ENCODE measurements around the gene MMP24OS.

Gene MMP24OS

DNA sequence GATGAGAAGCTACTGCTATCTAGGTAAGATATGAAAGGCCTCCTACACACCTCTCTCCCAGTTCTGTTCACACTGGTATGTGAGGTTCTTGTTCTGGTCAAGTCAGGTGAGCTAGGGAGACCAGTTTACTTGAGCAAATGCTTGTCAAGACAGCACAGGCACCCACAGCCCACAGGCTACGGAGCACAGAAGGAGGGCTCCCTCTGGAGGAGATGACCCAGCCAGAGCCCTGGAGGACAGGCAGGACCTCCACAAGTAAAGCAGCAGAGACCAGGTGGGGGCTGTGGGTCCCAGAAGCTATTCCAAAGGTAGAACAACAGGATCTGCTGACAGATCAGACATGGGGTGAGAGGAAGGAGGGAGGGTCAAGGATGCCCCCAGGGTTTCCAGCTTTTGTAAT is 13.2 kb downstream of the MMP24OS start:
- TF ChIP-seq, protein P1, sequence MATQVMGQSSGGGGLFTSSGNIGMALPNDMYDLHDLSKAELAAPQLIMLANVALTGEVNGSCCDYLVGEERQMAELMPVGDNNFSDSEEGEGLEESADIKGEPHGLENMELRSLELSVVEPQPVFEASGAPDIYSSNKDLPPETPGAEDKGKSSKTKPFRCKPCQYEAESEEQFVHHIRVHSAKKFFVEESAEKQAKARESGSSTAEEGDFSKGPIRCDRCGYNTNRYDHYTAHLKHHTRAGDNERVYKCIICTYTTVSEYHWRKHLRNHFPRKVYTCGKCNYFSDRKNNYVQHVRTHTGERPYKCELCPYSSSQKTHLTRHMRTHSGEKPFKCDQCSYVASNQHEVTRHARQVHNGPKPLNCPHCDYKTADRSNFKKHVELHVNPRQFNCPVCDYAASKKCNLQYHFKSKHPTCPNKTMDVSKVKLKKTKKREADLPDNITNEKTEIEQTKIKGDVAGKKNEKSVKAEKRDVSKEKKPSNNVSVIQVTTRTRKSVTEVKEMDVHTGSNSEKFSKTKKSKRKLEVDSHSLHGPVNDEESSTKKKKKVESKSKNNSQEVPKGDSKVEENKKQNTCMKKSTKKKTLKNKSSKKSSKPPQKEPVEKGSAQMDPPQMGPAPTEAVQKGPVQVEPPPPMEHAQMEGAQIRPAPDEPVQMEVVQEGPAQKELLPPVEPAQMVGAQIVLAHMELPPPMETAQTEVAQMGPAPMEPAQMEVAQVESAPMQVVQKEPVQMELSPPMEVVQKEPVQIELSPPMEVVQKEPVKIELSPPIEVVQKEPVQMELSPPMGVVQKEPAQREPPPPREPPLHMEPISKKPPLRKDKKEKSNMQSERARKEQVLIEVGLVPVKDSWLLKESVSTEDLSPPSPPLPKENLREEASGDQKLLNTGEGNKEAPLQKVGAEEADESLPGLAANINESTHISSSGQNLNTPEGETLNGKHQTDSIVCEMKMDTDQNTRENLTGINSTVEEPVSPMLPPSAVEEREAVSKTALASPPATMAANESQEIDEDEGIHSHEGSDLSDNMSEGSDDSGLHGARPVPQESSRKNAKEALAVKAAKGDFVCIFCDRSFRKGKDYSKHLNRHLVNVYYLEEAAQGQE (IDR thresholded peaks at IDR 0.05; ENCODE audit: low read depth) = no peak
- no peak for TF ChIP-seq CEBPB (IDR thresholded peaks at IDR 0.05)
- TF ChIP-seq RAD21 (IDR thresholded peaks at IDR 0.05; ENCODE audit: low read depth) = peak; percentile 62
- no peak for TF ChIP-seq YY1 (IDR thresholded peaks at IDR 0.05; ENCODE audit: low read depth)
- no peak for TF ChIP-seq NFIC (IDR thresholded peaks at IDR 0.05)

DNA sequence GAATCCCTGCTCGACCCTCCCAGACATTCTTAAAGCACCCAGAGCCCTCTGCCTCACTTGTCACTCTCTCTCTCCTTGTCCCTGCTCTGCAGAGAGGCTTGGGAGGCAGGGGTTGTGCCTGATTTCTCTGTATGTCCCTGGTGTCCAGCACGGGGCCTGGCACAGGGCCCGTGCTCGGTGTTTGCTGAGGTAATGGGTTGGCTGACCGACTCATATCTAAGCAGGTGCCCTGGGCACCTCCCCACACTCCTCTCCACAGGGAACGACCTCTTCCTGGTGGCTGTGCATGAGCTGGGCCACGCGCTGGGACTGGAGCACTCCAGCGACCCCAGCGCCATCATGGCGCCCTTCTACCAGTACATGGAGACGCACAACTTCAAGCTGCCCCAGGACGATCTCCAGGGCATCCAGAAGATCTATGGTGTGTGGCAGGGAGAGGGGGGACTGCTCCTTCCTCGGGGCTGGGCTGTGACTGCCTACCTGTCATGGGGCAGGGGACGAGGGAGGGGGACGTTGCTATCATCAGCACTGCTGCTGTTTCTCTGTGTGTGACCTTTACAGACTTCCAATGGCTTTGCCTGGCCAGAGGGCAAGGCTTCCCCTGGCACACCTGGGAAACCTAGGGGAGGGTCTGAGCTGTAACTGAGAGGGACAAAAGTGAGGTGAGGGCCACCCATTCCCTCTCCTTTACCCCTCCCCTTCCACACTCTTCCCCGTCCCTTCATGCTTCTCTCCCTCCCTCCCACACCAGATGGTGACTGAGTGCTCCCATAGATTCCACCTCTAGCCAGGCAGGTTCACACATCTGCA is 14.2 kb downstream of the MMP24OS start:
- TF ChIP-seq, protein P2, sequence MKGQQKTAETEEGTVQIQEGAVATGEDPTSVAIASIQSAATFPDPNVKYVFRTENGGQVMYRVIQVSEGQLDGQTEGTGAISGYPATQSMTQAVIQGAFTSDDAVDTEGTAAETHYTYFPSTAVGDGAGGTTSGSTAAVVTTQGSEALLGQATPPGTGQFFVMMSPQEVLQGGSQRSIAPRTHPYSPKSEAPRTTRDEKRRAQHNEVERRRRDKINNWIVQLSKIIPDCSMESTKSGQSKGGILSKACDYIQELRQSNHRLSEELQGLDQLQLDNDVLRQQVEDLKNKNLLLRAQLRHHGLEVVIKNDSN (IDR thresholded peaks at IDR 0.05) = no peak
- TF ChIP-seq EP300 (IDR thresholded peaks at IDR 0.05; ENCODE audit: borderline replicate concordance) (no peak), RAD21 (IDR thresholded peaks at IDR 0.05; ENCODE audit: low read depth) (no peak; the same call in 1 of the 2 replicates), FOXM1 (IDR thresholded peaks at IDR 0.05; ENCODE audit: borderline replicate concordance, low read depth) (peak; percentile 36; the same call in 1 of the 2 replicates), TEAD4 (IDR thresholded peaks at IDR 0.05) (no peak), TCF12 (IDR thresholded peaks at IDR 0.05; ENCODE audit: low read depth) (peak; percentile 3; the same call in 1 of the 2 replicates), NFIC (IDR thresholded peaks at IDR 0.05) (peak; percentile 71), TAF1 (IDR thresholded peaks at IDR 0.05; ENCODE audit: low read depth) (no peak), CREB1 (IDR thresholded peaks at IDR 0.05; ENCODE audit: low read depth) (no peak), CEBPB (IDR thresholded peaks at IDR 0.05) (0 out of 2 replicates have a peak, but pooled peaks have one; percentile 3), EGR1 (IDR thresholded peaks at IDR 0.05) (no peak), ZBTB7A (IDR thresholded peaks at IDR 0.05; ENCODE audit: low read depth) (no peak), YY1 (IDR thresholded peaks at IDR 0.05; ENCODE audit: low read depth) (peak; percentile 78)
- TF ChIP-seq, protein P1 (IDR thresholded peaks at IDR 0.05; ENCODE audit: low read depth) = no peak
- TF ChIP-seq, protein P3, sequence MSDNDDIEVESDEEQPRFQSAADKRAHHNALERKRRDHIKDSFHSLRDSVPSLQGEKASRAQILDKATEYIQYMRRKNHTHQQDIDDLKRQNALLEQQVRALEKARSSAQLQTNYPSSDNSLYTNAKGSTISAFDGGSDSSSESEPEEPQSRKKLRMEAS (IDR thresholded peaks at IDR 0.05) = peak; percentile 68; the same call in 1 of the 2 replicates

DNA sequence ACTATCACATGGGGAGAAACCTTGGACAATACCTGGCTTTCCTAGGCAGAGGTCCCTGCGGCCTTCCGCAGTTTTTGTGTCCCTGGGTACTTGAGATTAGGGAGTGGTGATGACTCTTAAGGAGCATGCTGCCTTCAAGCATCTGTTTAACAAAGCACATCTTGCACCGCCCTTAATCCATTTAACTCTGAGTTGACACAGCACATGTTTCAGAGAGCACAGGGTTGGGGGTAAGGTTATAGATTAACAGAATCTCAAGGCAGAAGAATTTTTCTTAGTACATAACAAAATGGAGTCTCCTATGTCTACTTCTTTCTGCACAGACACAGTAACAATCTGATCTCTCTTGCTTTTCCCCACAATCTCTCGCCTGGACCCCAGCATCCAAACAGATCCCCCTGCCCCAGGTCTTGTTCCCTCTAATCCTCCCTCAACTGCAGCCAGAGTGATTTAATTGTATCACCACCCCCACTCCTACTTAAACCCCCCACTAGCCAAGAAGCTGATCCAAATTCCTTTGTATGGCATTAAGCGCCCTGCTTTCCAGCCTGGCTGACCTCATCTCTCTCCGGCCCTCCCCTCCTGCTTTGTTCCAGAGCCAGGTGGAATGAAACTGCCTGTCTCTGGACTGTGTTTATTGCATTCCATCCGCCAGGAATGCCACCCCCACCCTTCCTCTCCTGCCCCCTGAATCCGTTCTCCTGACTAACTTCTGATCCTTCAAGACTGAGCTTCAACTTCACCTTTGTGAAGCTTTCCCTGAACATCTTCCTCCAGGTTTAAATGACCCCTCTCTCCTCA is 15.0 kb downstream of the MMP24OS start:
- TF ChIP-seq FOXM1 (IDR thresholded peaks at IDR 0.05; ENCODE audit: borderline replicate concordance, low read depth) (peak; percentile 67; the same call in 1 of the 2 replicates), EGR1 (IDR thresholded peaks at IDR 0.05) (peak; percentile 58), TEAD4 (IDR thresholded peaks at IDR 0.05) (peak; percentile 98), EP300 (IDR thresholded peaks at IDR 0.05; ENCODE audit: borderline replicate concordance) (peak; percentile 82), TCF12 (IDR thresholded peaks at IDR 0.05; ENCODE audit: low read depth) (peak; percentile 89), RAD21 (IDR thresholded peaks at IDR 0.05; ENCODE audit: low read depth) (peak; percentile 6; the same call in 1 of the 2 replicates), NFIC (IDR thresholded peaks at IDR 0.05) (peak; percentile 78; the same call in 1 of the 2 replicates)
- TF ChIP-seq, protein P3 (IDR thresholded peaks at IDR 0.05) = peak; percentile 4; the same call in 1 of the 2 replicates

DNA sequence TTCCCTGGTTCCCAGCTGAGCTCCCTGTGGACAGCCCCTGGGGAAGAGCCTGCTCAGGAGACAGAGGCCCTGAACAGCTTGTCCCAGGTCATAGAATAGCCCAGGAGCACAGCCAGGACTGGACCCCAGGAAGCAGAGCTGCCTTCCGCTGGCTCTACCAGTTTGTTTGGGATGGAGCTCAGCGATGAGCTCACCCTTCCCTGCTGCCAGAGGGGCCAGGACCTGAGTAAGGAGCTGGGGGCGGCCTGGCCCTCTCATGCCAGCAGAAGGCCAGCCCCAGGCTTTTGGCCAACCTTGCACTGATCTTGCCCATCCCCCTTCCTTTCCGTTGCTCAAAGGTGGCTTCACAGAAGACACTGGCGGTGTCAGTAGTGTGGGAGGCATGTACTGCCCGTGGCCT is 17.5 kb downstream of the MMP24OS start:
- no peak for TF ChIP-seq RAD21 (IDR thresholded peaks at IDR 0.05; ENCODE audit: low read depth)
- TF ChIP-seq NFIC (IDR thresholded peaks at IDR 0.05) = no peak
- TF ChIP-seq CREB1 (IDR thresholded peaks at IDR 0.05; ENCODE audit: low read depth) = no peak
- TF ChIP-seq YY1 (IDR thresholded peaks at IDR 0.05; ENCODE audit: low read depth) = no peak
- TF ChIP-seq, protein P2 (IDR thresholded peaks at IDR 0.05) = no peak

DNA sequence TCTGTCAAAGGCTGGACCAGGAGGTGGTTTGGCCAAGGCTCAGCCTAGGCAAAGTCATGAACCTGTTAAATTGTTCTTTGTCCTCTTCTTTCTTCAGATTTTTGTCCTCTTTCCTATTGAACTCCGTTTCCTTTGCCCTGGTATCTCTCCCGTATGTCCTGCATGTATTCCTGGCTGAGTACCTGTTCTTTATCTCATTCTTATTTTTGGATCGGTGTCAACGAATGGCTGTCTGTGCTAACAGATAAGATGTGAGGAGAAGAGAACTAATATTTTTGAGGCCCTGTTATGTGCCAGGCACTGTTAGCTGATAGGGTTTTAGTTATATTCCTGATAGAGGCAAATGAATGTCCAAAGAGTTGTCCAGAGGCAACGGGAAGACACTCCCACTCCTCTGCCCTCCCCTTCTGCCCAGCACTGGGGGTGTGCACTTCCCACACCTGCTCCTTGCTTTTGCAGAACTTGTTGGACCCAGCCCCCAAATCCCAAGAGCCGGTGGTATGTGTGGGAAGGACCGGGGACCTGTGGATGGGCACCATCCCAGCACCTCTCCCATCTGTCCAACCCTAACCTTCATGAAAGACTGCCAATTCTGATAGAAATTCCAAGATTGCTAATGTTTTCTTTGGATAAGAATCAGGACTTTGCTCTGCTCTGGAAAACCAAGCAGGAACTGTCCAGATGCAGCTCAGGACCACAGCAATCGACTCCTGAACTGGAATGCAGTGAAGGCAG is 20.6 kb downstream of the MMP24OS start:
- TF ChIP-seq NFIC (IDR thresholded peaks at IDR 0.05) = no peak
- TF ChIP-seq, protein P3 (IDR thresholded peaks at IDR 0.05) = no peak
- no peak for TF ChIP-seq YY1 (IDR thresholded peaks at IDR 0.05; ENCODE audit: low read depth)
- TF ChIP-seq FOXM1 (IDR thresholded peaks at IDR 0.05; ENCODE audit: borderline replicate concordance, low read depth) = no peak
- no peak for TF ChIP-seq RAD21 (IDR thresholded peaks at IDR 0.05; ENCODE audit: low read depth)
- TF ChIP-seq, protein P1 (IDR thresholded peaks at IDR 0.05; ENCODE audit: low read depth) = no peak
- TF ChIP-seq ZBTB7A (IDR thresholded peaks at IDR 0.05; ENCODE audit: low read depth) = no peak
- TF ChIP-seq TCF12 (IDR thresholded peaks at IDR 0.05; ENCODE audit: low read depth) = no peak
- no peak for TF ChIP-seq TAF1 (IDR thresholded peaks at IDR 0.05; ENCODE audit: low read depth)
- no peak for TF ChIP-seq CEBPB (IDR thresholded peaks at IDR 0.05)
- TF ChIP-seq EGR1 (IDR thresholded peaks at IDR 0.05) = no peak

Data from Ishikawa (cell line).